ENCODE results near the gene PLEKHN1.

The PLEKHN1 gene

DNA sequence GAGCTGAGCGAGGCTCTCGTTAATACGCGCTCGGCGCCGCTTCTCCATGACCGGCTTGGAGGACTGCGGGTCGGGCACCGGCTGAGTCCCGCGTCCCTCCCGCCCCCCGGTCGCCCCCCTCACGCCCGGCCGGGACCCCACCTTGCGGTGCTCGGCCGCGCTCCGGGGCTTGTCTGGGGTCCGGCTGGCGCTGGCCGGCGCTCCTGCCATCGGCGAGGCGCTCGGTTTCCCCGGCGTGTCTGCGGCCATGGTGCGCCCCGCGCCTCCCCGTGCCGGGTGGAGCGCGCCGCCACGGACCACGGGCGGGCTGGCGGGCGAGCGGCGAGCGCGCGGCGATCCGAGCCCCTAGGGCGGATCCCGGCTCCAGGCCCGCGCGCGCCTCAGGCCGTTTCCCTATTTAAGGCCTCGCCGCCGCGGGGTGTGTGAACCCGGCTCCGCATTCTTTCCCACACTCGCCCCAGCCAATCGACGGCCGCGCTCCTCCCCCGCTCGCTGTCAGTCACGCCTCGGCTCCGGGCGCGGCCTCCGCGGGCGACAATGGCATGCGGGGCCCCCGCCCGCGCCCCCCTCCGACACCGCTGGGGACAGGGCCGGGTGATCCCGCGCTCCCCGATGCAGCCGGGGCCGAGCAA, 33.6 kb downstream of the PLEKHN1 start, which contains the start of gene HES4:
Gene HES4 (minus strand): TSS at position 373 of the 632 bp plus-strand sequence. CDS start 124 bp downstream, at position 249.
- peak within 1 kb of the TSS; percentile 66 for H3K4me3 ChIP-seq (ENCODE audit: insufficient read length, low read depth)
- peaks cover 27% of the 10 kb centered on the region for H3K4me1 ChIP-seq (ENCODE audit: insufficient read depth, insufficient read length)
- H3K9me3 ChIP-seq (ENCODE audit: insufficient read depth, low read length) = no peaks in the 10 kb centered on the region
- TF ChIP-seq YY1 (IDR thresholded peaks at IDR 0.05; ENCODE audit: insufficient read depth, insufficient read length) (no peak), SUZ12 (IDR thresholded peaks at IDR 0.05; ENCODE audit: extremely low read depth, insufficient read depth, insufficient read length) (no peak), ZNF274 (IDR thresholded peaks at IDR 0.05; ENCODE audit: low read depth, low read length) (no peak)
- H3K9ac ChIP-seq (ENCODE audit: insufficient read length, low read depth) = peak within 1 kb of the TSS; percentile 94
- peaks cover 11% of the 10 kb centered on the region for H3K36me3 ChIP-seq (ENCODE audit: insufficient read depth, insufficient read length, low read length)
- DNase-seq (ENCODE audit: low read depth, low spot score) = peak; percentile 75
- no peaks in the 10 kb centered on the region for H3K27me3 ChIP-seq (ENCODE audit: insufficient read depth, insufficient read length)

DNA sequence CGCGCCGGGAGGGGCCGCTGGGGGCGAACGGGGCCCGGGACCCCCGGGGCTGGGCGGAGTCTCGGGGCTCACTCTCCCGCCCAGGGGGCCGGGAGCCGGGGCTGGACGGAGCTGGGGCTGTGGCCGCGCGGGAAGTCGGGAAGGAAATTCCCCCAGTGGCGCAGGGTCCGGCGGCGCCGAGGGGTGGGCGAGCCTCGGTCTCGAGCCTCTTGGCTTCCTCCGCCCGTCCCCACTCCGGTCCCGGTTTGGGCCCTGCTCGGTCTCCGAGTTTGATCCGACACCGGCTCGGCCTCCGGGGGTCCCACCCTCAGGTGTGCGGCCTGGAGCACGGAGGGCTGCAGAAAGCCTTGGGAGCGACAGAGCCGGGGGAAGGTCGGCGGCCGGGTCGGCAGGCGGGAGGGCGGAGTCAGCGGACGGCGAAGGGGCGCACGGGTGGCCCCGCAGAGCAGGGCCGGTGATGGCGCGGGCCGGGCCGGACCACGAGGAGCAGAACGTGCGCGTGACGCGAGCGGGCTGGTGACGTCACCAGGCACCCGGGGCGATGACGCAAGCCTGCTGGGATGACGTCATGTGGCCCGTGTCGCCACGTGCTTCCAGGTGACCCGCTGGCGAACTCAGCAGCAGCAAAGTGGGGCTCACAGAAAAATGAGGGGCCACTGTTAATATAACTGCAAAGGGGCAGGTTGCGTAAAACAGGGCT, 34.2 kb downstream of the PLEKHN1 start:
- Histone ChIP-seq H3K4me3 (ENCODE audit: insufficient read length, low read depth) (peak overlapping the region; percentile 66), H3K27me3 (ENCODE audit: insufficient read depth, insufficient read length) (no peaks in the 10 kb centered on the region), H3K9ac (ENCODE audit: insufficient read length, low read depth) (peak overlapping the region; percentile 94), H3K36me3 (ENCODE audit: insufficient read depth, insufficient read length, low read length) (peaks cover 11% of the 10 kb centered on the region), H3K4me1 (ENCODE audit: insufficient read depth, insufficient read length) (peaks cover 32% of the 10 kb centered on the region), H3K9me3 (ENCODE audit: insufficient read depth, low read length) (no peaks in the 10 kb centered on the region)
- peak; percentile 33 for DNase-seq (ENCODE audit: low read depth, low spot score)
- no peak for TF ChIP-seq SUZ12 (IDR thresholded peaks at IDR 0.05; ENCODE audit: extremely low read depth, insufficient read depth, insufficient read length)
- TF ChIP-seq YY1 (IDR thresholded peaks at IDR 0.05; ENCODE audit: insufficient read depth, insufficient read length) = no peak
- no peak for TF ChIP-seq ZNF274 (IDR thresholded peaks at IDR 0.05; ENCODE audit: low read depth, low read length)

GRCh38 chr1:1001057-1001783, 34.9 kb downstream of the PLEKHN1 start:
- peaks cover 11% of the 10 kb centered on the region for H3K36me3 ChIP-seq (ENCODE audit: insufficient read depth, insufficient read length, low read length)
- DNase-seq (ENCODE audit: low read depth, low spot score) = no peak
- peaks cover 39% of the 10 kb centered on the region for H3K4me1 ChIP-seq (ENCODE audit: insufficient read depth, insufficient read length)
- no peaks in the 10 kb centered on the region for H3K27me3 ChIP-seq (ENCODE audit: insufficient read depth, insufficient read length)
- no peaks in the 10 kb centered on the region for H3K9me3 ChIP-seq (ENCODE audit: insufficient read depth, low read length)
- H3K9ac ChIP-seq (ENCODE audit: insufficient read length, low read depth) = peak overlapping the region; percentile 94
- TF ChIP-seq SUZ12 (IDR thresholded peaks at IDR 0.05; ENCODE audit: extremely low read depth, insufficient read depth, insufficient read length) (no peak), YY1 (IDR thresholded peaks at IDR 0.05; ENCODE audit: insufficient read depth, insufficient read length) (no peak), ZNF274 (IDR thresholded peaks at IDR 0.05; ENCODE audit: low read depth, low read length) (no peak)
- peak overlapping the region; percentile 66 for H3K4me3 ChIP-seq (ENCODE audit: insufficient read length, low read depth)

- Histone ChIP-seq H3K27me3 (ENCODE audit: insufficient read depth, insufficient read length) (no peaks in the 10 kb centered on the region), H3K4me1 (ENCODE audit: insufficient read depth, insufficient read length) (peaks cover 36% of the 10 kb centered on the region), H3K9ac (ENCODE audit: insufficient read length, low read depth) (peak overlapping the region; percentile 32), H3K4me3 (ENCODE audit: insufficient read length, low read depth) (no peak overlapping the region), H3K36me3 (ENCODE audit: insufficient read depth, insufficient read length, low read length) (peaks cover 7% of the 10 kb centered on the region), H3K9me3 (ENCODE audit: insufficient read depth, low read length) (no peaks in the 10 kb centered on the region)
- TF ChIP-seq ZNF274 (IDR thresholded peaks at IDR 0.05; ENCODE audit: low read depth, low read length) (no peak), YY1 (IDR thresholded peaks at IDR 0.05; ENCODE audit: insufficient read depth, insufficient read length) (no peak), SUZ12 (IDR thresholded peaks at IDR 0.05; ENCODE audit: extremely low read depth, insufficient read depth, insufficient read length) (no peak)
- DNase-seq (ENCODE audit: low read depth, low spot score) = no peak
Observed at GRCh38 chr1:1003618-1004419, 37.5 kb downstream of the PLEKHN1 start.

- no peaks in the 10 kb centered on the region for H3K27me3 ChIP-seq (ENCODE audit: insufficient read depth, insufficient read length)
- peaks cover 36% of the 10 kb centered on the region for H3K4me1 ChIP-seq (ENCODE audit: insufficient read depth, insufficient read length)
- H3K9ac ChIP-seq (ENCODE audit: insufficient read length, low read depth) = peak overlapping the region; percentile 32
- no peaks in the 10 kb centered on the region for H3K9me3 ChIP-seq (ENCODE audit: insufficient read depth, low read length)
- DNase-seq (ENCODE audit: low read depth, low spot score) = no peak
- H3K36me3 ChIP-seq (ENCODE audit: insufficient read depth, insufficient read length, low read length) = peaks cover 11% of the 10 kb centered on the region
- H3K4me3 ChIP-seq (ENCODE audit: insufficient read length, low read depth) = no peak overlapping the region
- TF ChIP-seq YY1 (IDR thresholded peaks at IDR 0.05; ENCODE audit: insufficient read depth, insufficient read length) (no peak), ZNF274 (IDR thresholded peaks at IDR 0.05; ENCODE audit: low read depth, low read length) (no peak), SUZ12 (IDR thresholded peaks at IDR 0.05; ENCODE audit: extremely low read depth, insufficient read depth, insufficient read length) (no peak)
Observed at GRCh38 chr1:1004420-1004779, 38.1 kb downstream of the PLEKHN1 start.

DNA sequence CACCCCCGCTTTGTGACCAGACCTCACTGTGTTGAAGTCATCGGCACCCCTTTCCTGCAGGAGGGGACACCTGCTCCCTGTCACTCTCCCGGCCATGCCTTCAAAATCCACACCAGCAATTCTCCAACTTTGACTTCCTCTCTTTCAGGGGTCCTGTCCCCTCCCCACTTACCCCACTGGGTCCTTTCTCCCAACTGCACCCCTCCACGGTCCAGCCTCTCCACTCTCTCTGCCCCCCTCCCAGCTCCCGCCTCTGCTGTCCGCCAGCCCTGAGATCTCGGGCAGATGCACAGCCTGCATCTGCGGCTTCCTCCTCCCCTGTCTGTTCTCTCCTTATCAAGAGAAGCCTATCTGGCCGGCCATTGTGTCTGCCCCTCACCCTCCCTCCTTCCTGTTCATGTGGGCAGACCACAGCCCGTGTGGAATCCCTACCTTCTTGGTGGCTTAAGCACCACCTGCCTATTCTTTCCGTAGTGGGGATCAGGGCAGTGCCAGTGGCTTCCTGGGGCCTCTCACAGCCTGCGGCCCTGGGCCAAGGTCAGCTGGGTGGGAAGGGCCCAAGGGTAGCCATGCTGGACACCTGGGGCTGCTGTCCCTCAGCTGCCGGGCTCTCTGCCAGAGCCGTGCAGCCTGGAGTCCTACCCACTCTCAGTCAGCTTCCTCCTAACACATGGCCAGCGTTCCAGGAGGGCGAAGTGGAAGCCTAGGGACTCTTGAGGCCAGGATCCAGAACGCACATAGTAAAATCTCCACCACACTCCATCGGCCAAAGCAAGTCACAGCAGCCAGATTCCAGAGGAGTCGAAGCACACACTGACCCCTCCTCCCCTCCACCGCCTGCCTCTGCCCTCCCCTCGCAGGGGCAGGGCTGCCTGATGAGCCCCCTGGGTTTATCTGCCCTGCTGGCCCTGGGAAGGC, 38.8 kb downstream of the PLEKHN1 start:
- Histone ChIP-seq H3K36me3 (ENCODE audit: insufficient read depth, insufficient read length, low read length) (peaks cover 11% of the 10 kb centered on the region), H3K9ac (ENCODE audit: insufficient read length, low read depth) (peak overlapping the region; percentile 51), H3K27me3 (ENCODE audit: insufficient read depth, insufficient read length) (no peaks in the 10 kb centered on the region), H3K9me3 (ENCODE audit: insufficient read depth, low read length) (no peaks in the 10 kb centered on the region), H3K4me3 (ENCODE audit: insufficient read length, low read depth) (no peak overlapping the region), H3K4me1 (ENCODE audit: insufficient read depth, insufficient read length) (peaks cover 36% of the 10 kb centered on the region)
- DNase-seq (ENCODE audit: low read depth, low spot score) = no peak
- TF ChIP-seq ZNF274 (IDR thresholded peaks at IDR 0.05; ENCODE audit: low read depth, low read length) (no peak), SUZ12 (IDR thresholded peaks at IDR 0.05; ENCODE audit: extremely low read depth, insufficient read depth, insufficient read length) (no peak), YY1 (IDR thresholded peaks at IDR 0.05; ENCODE audit: insufficient read depth, insufficient read length) (no peak)

Measured in NT2/D1 (cell line).